ENCODE measurements around the gene RABAC1. TPM values are rescaled to one million over a fixed set of nuclear protein-coding genes. Genes with fewer than 3 reads are reported as not detected.
A peak's percentile ranks its signal among the peaks of the same experiment; 100 is the strongest.

The RABAC1 gene
- total RNA-seq, 1 experiment from 2014 or later: 94.0 TPM

DNA sequence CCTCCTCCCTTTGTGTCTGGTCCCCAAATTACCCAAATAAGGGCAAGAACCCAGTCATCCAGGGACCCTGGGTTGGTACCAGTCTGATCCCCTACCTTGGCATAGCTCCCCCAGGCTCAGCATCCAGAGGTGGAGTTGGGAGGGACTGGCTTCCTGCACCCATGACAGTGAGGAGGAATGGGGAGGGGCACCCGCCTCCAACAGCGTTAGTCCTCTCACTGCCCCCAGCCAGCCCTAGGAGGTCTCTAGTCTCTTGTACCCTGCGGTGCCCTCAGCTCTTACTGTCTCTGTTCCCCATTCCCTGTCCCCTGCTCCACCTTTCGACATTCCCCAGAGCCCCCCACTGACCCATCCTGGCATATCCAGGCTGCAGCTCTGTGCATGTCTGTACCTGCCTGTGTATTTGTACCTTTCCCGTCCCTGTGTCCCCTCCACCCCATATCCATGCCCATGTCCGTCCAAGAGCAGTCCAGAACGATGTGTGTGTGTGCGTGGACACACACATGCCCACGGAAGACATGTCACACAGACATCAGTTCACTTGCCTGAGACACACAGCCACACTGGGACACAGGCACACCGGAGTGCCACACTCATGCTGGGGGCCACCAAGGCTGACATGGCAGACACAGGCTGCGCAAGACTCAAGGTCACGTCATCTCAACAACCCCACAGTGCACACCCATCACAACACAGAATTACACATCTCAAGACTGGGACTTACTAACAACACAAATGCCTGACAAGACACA, 48.7 kb downstream of the RABAC1 start:
- Histone ChIP-seq H2AFZ (ENCODE audit: low read length) (no peak overlapping the region), H3K4me1 (ENCODE audit: insufficient read depth, low read length) (no peaks in the 10 kb centered on the region), H3K23me2 (ENCODE audit: insufficient read length, low read depth, low read length, poor library complexity, severe bottlenecking) (peaks cover 5% of the 10 kb centered on the region), H2AK5ac (ENCODE audit: insufficient read length, low read length) (no peak overlapping the region), H3K27ac (ENCODE audit: insufficient read length, low read depth, low read length) (no peak overlapping the region), H3K14ac (ENCODE audit: insufficient read depth, low read length) (0 out of 2 replicates have a peak overlapping the region, but pooled peaks have one; percentile 1), H3K23ac (ENCODE audit: insufficient read length, low read depth, low read length) (no peak overlapping the region), H2BK20ac (ENCODE audit: low read depth, low read length, poor library complexity, severe bottlenecking) (no peak overlapping the region), H3K4me2 (ENCODE audit: insufficient read depth, insufficient read length, low read length) (no peak overlapping the region), H4K5ac (ENCODE audit: insufficient read length, low read depth, low read length) (no peak overlapping the region), H3K4ac (ENCODE audit: low read depth, low read length) (no peak overlapping the region), H4K91ac (ENCODE audit: insufficient read length, low read depth, low read length) (no peak overlapping the region), H2BK5ac (ENCODE audit: insufficient read length, low read length) (no peak overlapping the region), H4K8ac (replicated peaks; ENCODE audit: insufficient read length, low read depth, low read length) (no peak overlapping the region), H3K18ac (ENCODE audit: insufficient read length, low read depth, low read length) (no peak overlapping the region), H3K79me2 (ENCODE audit: insufficient read depth, low read length) (no peaks in the 10 kb centered on the region), H3K9me3 (ENCODE audit: control insufficient read depth, low read depth, low read length) (no peaks in the 10 kb centered on the region), H2BK15ac (ENCODE audit: low read depth, low read length) (no peak overlapping the region), H2BK120ac (ENCODE audit: low read depth, low read length, poor library complexity, severe bottlenecking) (no peak overlapping the region), H4K20me1 (ENCODE audit: control insufficient read depth, insufficient read depth, insufficient read length) (no peaks in the 10 kb centered on the region), H2BK12ac (ENCODE audit: insufficient read length, low read depth, low read length) (no peak overlapping the region), H3T11ph (ENCODE audit: low read length) (no peak overlapping the region), H3K79me1 (ENCODE audit: insufficient read depth, low read depth, low read length, poor library complexity, severe bottlenecking) (no peaks in the 10 kb centered on the region), H3K27me3 (ENCODE audit: insufficient read depth, low read length) (peaks cover 50% of the 10 kb centered on the region), H3K56ac (ENCODE audit: insufficient read length, low read depth, low read length) (no peak overlapping the region), H3K9ac (ENCODE audit: extremely low read depth, insufficient read length, low read length) (no peak overlapping the region)
- Mint-ChIP-seq H3K36me3 (ENCODE audit: insufficient read depth in 1 of 3, low read depth in 3 of 3) (peaks cover 2 to 12% (median 5%) of the 10 kb centered on the region in 3 experiments; a peak in 5 of 7 replicates), H3K4me3 (no peak overlapping the region), H3K27me3 (ENCODE audit: low read depth) (peaks cover 3% of the 10 kb centered on the region), H3K9me3 (peaks cover 0 to 2% of the 10 kb centered on the region in 2 experiments; a peak in 1 of 5 replicates), H3K4me1 (peaks cover 6 to 24% of the 10 kb centered on the region in 2 experiments; a peak in 3 of 4 replicates), H3K27ac (no peak overlapping the region)
- TF ChIP-seq, protein P1, sequence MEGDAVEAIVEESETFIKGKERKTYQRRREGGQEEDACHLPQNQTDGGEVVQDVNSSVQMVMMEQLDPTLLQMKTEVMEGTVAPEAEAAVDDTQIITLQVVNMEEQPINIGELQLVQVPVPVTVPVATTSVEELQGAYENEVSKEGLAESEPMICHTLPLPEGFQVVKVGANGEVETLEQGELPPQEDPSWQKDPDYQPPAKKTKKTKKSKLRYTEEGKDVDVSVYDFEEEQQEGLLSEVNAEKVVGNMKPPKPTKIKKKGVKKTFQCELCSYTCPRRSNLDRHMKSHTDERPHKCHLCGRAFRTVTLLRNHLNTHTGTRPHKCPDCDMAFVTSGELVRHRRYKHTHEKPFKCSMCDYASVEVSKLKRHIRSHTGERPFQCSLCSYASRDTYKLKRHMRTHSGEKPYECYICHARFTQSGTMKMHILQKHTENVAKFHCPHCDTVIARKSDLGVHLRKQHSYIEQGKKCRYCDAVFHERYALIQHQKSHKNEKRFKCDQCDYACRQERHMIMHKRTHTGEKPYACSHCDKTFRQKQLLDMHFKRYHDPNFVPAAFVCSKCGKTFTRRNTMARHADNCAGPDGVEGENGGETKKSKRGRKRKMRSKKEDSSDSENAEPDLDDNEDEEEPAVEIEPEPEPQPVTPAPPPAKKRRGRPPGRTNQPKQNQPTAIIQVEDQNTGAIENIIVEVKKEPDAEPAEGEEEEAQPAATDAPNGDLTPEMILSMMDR (conservative IDR thresholded peaks at IDR 0.05): no peak
- DNase-seq: no peak
- WGBS (ENCODE audit: extremely low coverage, insufficient read length, low lambda C conversion rate): no CpG with 5 or more reads among the region's 12 CpGs
